HG02798 (cell line): ENCODE measurements around the gene CBL.
"Not testable (repeated sequence)": the region's sequence is repeated elsewhere in the genome, so short reads cannot be mapped to it uniquely, and the experiment has no call there.

ENCODE experiments used
- ATAC-seq: cut with Tn5 transposase; IDR thresholded peaks from one replicate; pipeline ENCODE4 v1.9.1; 2021; ENCODE audit warnings: mild to moderate bottlenecking; ENCODE audit not compliant: unreplicated experiment, poor library complexity

The CBL gene

DNA sequence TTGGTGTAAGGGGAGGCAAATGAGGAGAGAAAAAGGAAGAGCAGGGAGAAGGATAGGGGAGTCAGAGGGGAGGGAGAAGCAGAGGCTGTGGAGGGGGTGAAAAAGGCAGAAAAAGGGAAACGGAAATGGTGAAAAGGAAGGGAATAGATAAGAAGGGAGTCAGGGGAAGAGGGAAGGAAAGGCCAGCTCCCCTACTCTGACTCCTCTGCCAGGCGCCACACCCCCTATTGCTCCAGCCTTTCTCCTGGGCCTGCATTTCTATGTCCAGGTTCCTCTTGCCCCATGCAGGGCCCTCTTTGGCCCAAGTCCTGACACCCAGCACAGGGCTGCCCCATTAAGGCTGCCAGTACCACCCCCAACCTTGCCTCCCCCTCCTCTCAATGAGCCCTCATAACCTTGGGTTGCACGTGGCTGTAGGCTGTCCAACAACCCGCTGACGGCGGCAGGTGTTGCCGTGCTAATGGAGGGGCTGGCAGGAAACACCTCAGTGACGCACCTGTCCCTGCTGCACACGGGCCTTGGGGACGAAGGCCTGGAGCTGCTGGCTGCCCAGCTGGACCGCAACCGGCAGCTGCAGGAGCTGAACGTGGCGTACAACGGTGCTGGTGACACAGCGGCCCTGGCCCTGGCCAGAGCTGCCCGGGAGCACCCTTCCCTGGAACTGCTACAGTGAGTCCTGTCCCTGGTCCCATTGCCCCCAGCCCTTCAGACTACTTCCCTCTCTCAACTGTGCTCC lies 24.3 kb upstream of the CBL start:
- ATAC-seq: no peak

DNA sequence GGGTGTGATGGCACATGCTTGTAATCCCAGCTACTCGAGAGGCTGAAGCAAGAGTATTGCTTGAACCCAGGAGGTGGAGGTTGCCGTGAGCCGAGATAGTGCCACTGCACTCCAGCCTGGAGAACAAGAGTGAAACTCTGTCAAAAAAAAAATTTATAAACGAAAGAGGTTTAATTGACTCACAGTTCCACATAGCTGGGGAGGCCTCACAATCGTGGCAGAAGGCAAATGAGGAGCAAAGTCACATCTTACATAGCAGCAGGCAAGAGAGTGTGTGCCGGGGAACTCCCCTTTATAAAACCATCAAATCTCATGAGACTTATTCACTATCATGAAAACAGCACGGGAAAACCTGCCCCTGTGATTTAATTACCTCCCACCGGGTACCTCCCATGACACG lies 21.7 kb upstream of the CBL start:
- not testable (repeated sequence) for ATAC-seq

- no peak for ATAC-seq
Measured at GRCh38 chr11:119185981-119186634, 20.0 kb upstream of the CBL start.

- ATAC-seq: no peak
Measured at GRCh38 chr11:119187123-119187892, 18.8 kb upstream of the CBL start.

DNA sequence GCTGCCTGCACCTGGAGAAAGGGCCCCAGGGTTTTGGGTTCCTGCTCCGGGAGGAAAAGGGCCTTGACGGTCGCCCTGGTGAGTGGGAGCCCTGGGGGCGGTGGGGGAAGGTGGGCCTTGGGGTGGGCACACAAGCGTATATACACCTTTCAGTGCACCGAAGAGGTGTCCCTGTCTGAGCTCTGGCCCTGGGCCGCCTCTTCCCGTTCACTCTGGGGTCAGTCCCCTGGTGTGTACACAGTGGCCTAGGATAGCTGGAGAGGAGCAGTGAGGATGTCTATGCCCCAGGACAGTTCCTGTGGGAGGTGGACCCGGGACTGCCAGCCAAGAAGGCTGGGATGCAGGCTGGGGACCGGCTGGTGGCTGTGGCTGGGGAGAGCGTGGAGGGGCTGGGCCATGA lies 18.1 kb upstream of the CBL start:
- no peak for ATAC-seq

- no peak for ATAC-seq
Measured at GRCh38 chr11:119188887-119189286, 17.3 kb upstream of the CBL start.

DNA sequence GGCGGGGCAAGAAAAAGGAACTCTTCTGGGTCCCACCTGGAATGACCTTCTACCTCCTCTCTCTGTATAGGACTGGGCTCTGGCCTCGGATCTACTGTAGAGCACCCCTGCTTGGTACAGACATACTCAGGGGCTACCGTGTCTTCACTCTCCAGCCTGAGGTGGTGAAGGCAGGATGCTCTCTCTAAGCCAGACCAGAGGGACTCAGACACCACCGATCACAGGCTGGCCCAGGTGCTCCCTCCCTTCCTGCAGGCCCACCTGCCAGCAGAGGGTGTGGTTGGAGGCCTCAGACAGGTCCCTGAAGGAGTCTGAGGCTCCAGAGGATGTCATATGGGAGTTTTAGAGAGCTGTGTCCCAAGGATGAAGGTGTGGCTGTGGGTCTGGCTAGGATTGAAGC lies 16.7 kb upstream of the CBL start:
- ATAC-seq: no peak

DNA sequence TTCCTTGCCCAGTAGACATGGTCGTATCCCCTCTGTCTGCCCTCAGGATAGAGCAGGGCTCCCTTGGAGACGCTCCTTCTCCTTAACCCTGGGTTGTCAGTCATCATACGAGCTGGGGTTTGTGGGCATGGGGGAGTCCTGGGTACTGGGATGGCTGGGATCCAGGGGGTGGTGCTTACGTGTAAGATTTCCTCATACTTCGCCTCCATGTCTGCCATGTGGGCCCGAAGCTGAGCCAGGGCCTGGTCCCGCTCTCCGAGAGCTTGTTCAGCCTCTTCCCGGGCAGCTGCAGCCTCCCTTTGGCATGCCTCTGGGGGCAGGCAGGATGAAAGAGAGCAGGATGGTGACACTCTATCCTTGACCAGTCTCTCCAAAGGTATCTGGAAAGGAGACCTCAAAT lies 15.6 kb upstream of the CBL start:
- ATAC-seq: no peak

DNA sequence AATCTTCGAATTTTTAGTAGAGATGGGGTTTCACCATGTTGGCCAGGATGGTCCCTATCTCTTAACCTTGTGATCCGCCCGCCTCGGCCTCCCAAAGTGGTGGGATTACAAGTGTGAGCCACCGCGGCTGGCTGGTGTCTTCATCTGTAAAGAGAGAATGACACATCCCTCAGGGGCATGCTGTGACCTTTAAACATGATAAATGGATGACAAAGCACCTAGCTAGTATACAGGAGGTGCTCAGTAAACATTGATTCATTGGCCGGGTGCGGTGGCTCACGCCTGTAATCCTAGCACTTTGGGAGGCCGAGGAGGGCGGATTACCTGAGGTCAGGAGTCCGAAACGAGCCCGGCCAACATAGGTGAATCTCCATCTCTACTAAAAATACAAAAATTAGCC lies 14.9 kb upstream of the CBL start:
- not testable (repeated sequence) for ATAC-seq

- no peak for ATAC-seq
Measured at GRCh38 chr11:119192111-119192510, 14.0 kb upstream of the CBL start.

DNA sequence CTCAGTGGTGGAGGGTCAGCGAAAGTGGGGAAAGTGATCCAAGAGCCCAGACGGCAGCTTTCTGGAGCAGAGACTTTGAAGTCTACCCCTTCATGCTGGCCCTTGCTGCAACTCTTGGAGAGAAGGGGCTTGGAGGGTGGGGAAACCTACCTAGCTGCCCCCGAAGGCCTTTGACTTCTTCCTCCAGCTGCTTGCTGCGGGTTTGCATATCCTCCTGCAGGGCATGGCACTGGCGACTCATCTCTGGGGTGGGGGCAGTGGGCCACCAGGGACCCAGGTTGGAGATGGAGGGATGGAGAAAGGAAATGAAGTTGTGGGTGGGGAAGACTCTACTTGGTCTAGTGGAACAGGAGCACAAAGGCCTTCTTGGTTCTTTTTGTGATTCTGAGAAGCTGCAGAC lies 13.1 kb upstream of the CBL start:
- no peak for ATAC-seq

DNA sequence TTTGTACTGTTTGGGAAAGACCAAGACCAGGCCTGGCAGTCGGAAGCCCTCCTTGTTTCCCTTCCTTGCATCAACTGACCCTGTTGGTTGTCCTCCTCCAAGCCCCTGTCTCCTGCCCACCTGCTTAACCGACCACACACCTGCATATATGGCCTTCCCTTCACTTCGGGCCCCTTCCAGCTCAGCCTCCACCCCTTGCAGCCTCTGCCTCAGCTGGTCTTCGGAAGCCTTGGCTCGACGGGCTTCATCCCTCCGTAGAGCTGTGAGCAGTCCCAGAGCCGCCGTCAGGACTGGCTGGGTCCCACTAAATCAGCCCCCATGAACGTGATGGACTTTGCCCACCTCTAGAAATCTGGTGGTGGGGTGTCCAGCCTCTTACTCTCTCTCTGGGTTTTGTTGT lies 12.5 kb upstream of the CBL start:
- no peak for ATAC-seq

DNA sequence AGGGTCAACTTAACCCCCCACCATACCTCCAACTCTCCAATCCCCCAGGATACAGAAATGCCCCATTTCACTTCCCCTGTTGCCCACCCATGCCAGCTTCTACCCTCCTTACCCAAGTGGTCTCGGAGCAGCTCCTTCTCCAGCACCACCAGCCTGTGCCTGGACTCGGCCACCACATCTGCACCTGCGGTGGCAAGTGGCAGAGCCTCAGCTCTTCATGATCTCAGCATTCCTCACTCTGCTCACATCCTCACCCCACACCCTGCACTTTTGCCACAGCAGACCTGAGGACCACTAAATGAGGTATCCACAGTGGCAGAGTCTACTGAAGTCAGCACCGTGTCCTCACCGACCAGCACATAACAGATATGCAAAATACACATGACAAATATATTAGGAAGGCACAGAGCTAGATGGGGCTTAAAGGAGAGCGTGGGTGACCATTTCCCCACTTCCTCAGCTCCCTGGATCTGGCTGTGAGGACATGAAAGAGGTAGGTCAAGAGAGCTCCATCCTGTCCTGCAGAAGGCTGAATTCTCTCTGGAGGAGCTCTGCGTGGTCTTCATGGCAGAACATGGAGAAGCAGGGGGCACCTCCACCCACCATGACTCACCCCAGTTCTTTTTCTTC lies 11.2 kb upstream of the CBL start:
- no peak for ATAC-seq

- ATAC-seq: no peak
Measured at GRCh38 chr11:119195680-119196079, 10.5 kb upstream of the CBL start.

DNA sequence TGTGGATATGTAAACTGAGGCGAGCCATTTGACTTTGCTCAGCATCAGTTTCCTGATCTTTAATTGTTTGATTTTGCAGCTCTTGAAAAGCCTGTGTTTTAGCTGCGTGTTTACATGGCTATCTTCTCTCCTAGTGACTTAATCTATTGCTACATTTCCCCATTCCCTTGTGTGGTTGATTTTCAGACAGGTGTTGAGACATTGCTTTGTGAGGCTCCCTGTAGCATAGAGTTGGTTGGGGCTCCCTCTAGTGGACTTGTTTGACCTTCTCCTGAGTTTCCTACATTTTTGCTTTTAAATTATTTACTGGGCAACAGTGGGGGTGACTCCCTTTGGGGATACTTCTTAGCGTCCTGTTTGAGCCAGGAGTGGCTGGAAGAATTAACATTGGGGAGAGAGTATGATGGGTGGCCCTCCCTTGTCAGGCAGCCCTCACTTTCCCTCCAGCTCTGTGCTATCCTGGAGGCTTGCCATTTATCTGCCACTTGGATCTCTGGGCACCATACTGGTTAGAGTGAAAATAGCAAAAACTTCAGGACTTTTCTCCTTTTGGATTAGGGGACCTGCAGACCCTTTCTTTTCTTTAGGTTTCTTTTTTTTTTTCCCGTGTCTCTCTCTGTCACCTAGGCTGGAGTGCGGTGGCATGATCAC lies 9.2 kb upstream of the CBL start:
- ATAC-seq: peak; percentile 70

DNA sequence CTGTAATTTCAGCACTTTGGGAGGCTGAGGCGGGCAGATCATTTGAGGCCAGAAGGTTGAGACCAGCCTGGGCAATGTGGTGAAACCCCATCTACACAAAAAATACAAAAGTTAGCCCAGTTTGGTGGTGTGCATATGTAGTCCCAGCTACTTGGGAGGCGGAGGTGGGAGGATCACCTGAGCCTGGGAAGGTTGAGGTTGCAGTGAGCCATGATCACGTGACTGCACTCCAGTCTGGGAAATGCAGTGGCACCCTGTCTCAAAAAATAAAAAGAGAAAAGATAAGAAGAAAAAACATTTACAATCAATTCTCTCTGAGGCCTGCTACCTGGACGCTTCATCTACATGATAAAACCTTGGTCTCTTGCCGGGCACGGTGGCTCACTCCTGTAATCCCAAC lies 7.2 kb upstream of the CBL start:
- no peak for ATAC-seq

- ATAC-seq: not testable (repeated sequence)
Measured at GRCh38 chr11:119201236-119201635, 4.9 kb upstream of the CBL start.

DNA sequence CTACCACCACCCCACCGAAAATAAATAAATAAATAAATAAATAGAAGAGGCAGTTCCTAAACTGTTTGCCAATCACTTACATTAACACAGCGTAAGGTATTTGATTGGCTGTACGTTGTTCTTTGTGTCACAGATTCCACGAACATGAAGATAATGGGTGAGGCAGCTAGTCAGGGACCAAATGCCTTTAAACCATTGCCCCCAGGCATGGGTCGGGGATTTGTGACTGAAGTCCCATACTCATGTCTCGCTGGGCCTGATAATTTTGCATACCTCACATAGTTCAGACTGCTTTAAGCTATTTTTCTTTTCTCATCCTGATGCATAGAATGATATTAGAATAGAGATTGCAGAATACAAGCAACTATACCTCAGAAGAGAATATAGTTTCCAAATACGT lies 3.6 kb upstream of the CBL start:
- no peak for ATAC-seq

DNA sequence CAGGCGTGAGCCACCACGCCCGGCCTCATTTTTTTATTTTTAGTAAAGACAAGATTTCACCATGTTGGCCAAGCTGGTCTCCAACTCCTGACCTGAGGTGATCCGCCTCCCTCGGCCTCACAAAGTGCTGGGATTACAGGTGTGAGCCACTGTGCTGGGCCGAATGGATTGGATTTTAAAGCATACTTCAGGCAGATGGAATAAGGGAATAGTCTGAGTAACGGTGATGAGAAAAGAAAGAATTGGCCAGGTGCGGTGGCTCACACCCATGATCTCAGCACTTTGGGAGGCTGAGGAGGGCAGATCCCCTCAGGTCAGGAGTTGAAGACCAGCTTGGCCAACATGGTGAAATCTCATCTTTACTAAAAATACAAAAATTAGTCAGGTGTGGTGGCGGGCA lies 2.1 kb upstream of the CBL start:
- no peak for ATAC-seq

- no peak for ATAC-seq
Measured at GRCh38 chr11:119205080-119205479, 1.1 kb upstream of the CBL start.
